ENCODE results near the gene CD200. TPM values are rescaled to one million over a fixed set of nuclear protein-coding genes. Genes with fewer than 3 reads are reported as not detected.
A peak's percentile ranks its signal among the peaks of the same experiment; 100 is the strongest.

Gene CD200
- total and polyA plus RNA-seq, 7 donors = 0.59 to 1.5 (median 0.68) TPM

- no peak for DNase-seq
- H3K9me3 ChIP-seq = peaks cover 2% of the 10 kb centered on the region
- no peaks in the 10 kb centered on the region for H3K36me3 ChIP-seq (ENCODE audit: insufficient read depth in 1 of 2, low read depth in 1 of 2)
- H3K27me3 ChIP-seq (ENCODE audit: insufficient read depth in 3 of 3, low read length in 2 of 3) = no peaks in the 10 kb centered on the region
- TF ChIP-seq CTCF (IDR thresholded peaks at IDR 0.05) = no peak
- intact Hi-C loops (cut with DNase I) = no loop called here
- H3K4me1 ChIP-seq = no peaks in the 10 kb centered on the region
- no peak overlapping the region for H3K4me3 ChIP-seq
- ATAC-seq = no peak
- H3K27ac ChIP-seq = no peak overlapping the region
Observed at GRCh38 chr3:112388972-112389371, 56.0 kb downstream of the CD200 start.

- Histone ChIP-seq H3K27me3 (ENCODE audit: insufficient read depth in 3 of 3, low read length in 2 of 3) (no peaks in the 10 kb centered on the region), H3K4me1 (no peaks in the 10 kb centered on the region), H3K4me3 (no peak overlapping the region), H3K36me3 (ENCODE audit: insufficient read depth in 1 of 2, low read depth in 1 of 2) (no peaks in the 10 kb centered on the region), H3K9me3 (peaks cover 2% of the 10 kb centered on the region), H3K27ac (no peak overlapping the region)
- intact Hi-C loops (cut with DNase I) = no loop called here
- TF ChIP-seq CTCF (IDR thresholded peaks at IDR 0.05) = no peak
- no peak for ATAC-seq
- no peak for DNase-seq
Observed at GRCh38 chr3:112389961-112390360, 57.0 kb downstream of the CD200 start.

GRCh38 chr3:112390783-112391641, 58.1 kb downstream of the CD200 start:
- intact Hi-C loops (cut with DNase I) = no loop called here
- H3K27me3 ChIP-seq (ENCODE audit: insufficient read depth in 3 of 3, low read length in 2 of 3) = no peaks in the 10 kb centered on the region
- no peak overlapping the region for H3K4me3 ChIP-seq
- no peaks in the 10 kb centered on the region for H3K4me1 ChIP-seq
- no peak for DNase-seq
- 7 to 12% (median 11%) methylated on average over 4 of the region's 4 CpGs for WGBS, 3 donors
- ATAC-seq = no peak
- H3K9me3 ChIP-seq = peaks cover 2% of the 10 kb centered on the region
- peak overlapping the region; percentile 46 for H3K27ac ChIP-seq
- TF ChIP-seq CTCF (IDR thresholded peaks at IDR 0.05) = no peak
- H3K36me3 ChIP-seq (ENCODE audit: insufficient read depth in 1 of 2, low read depth in 1 of 2) = no peaks in the 10 kb centered on the region

GRCh38 chr3:112391648-112392047, 58.7 kb downstream of the CD200 start:
- DNase-seq = no peak
- intact Hi-C loops (cut with DNase I) = no loop called here
- H3K27ac ChIP-seq = peak overlapping the region; percentile 46
- H3K36me3 ChIP-seq (ENCODE audit: insufficient read depth in 1 of 2, low read depth in 1 of 2) = no peaks in the 10 kb centered on the region
- no peak for ATAC-seq
- H3K9me3 ChIP-seq = peaks cover 2% of the 10 kb centered on the region
- WGBS, 3 donors = 82 to 87% (median 84%) methylated on average over 3 of the region's 3 CpGs
- TF ChIP-seq CTCF (IDR thresholded peaks at IDR 0.05) = no peak
- H3K4me1 ChIP-seq = no peaks in the 10 kb centered on the region
- no peaks in the 10 kb centered on the region for H3K27me3 ChIP-seq (ENCODE audit: insufficient read depth in 3 of 3, low read length in 2 of 3)
- no peak overlapping the region for H3K4me3 ChIP-seq

Data from psoas muscle (tissue), 8 donors.